Measurements from ENCODE around the gene SFN. TPM values are rescaled to one million over a fixed set of nuclear protein-coding genes. Genes with fewer than 3 reads are reported as not detected.

SFN gene
- total RNA-seq, 2 donors from 2014 or later: 1.9 to 3.8 TPM

- no peak for TF ChIP-seq CTCF (IDR thresholded peaks at IDR 0.05)
- no peak for DNase-seq (ENCODE audit: low spot score)
- no peaks in the 10 kb centered on the region for H3K27me3 ChIP-seq (replicated peaks; ENCODE audit: insufficient read depth)
- H3K9me3 ChIP-seq: no peaks in the 10 kb centered on the region
- ATAC-seq (ENCODE audit: insufficient number of reproducible peaks, low FRiP score, low read depth): no peak
- no peak overlapping the region for H3K4me3 ChIP-seq
- H3K4me1 ChIP-seq (ENCODE audit: control insufficient read depth in 1 of 2, low read depth in 2 of 2): no peaks in the 10 kb centered on the region
- H3K27ac ChIP-seq: no peak overlapping the region
- peaks cover 26% of the 10 kb centered on the region for H3K36me3 ChIP-seq
Measured at GRCh38 chr1:26852701-26853100, 10.2 kb upstream of the SFN start.

DNA sequence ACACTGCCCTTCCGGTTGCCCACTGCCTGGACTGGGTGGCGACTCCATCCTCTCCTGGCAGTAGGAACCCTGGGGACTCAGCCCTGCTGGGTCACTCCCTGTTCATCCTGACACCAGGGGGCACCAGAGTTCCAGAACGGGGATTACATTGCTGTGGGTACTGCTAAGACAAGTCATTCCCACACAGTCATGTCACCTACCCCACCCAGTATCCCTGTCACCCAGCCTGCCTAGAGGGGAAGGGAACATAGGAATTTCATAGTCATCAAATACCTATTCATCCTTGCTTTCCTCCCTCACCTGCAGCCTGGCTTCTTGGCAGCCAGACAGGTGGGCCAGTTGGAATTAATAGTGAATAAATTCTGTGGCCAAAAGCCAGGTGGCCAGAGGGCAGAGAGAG, 9.8 kb upstream of the SFN start:
- ATAC-seq (ENCODE audit: insufficient number of reproducible peaks, low FRiP score, low read depth) (peak; percentile 87), DNase-seq (ENCODE audit: low spot score) (peak; percentile 83)
- peaks cover 23% of the 10 kb centered on the region for H3K36me3 ChIP-seq
- no peaks in the 10 kb centered on the region for H3K27me3 ChIP-seq (replicated peaks; ENCODE audit: insufficient read depth)
- TF ChIP-seq CTCF (IDR thresholded peaks at IDR 0.05): peak; percentile 86
- H3K4me3 ChIP-seq: no peak overlapping the region
- no peaks in the 10 kb centered on the region for H3K4me1 ChIP-seq (ENCODE audit: control insufficient read depth in 1 of 2, low read depth in 2 of 2)
- no peaks in the 10 kb centered on the region for H3K9me3 ChIP-seq
- no peak overlapping the region for H3K27ac ChIP-seq

DNA sequence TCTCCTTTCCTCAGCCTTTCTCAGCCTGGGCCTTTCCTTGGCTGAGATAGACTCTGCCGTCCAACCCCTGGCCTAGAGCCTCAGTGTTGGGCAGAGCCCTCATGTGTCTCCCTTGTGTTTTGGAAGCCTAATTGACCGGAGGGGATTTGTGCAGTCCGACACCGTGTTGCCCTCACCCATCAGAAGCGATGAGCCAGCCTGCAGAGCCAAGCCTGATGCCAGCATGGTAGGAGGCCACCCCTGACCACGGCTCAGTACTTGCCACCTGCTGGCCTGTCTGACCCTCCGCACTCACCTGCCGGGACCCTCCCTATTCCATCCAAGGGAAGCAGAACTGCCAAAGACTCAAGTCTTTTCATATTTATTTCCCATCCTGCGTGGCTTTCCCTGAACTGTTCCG, 9.3 kb upstream of the SFN start:
- ATAC-seq (ENCODE audit: insufficient number of reproducible peaks, low FRiP score, low read depth) (peak; percentile 7), DNase-seq (ENCODE audit: low spot score) (no peak)
- Histone ChIP-seq H3K36me3 (peaks cover 23% of the 10 kb centered on the region), H3K4me1 (ENCODE audit: control insufficient read depth in 1 of 2, low read depth in 2 of 2) (no peaks in the 10 kb centered on the region), H3K27me3 (replicated peaks; ENCODE audit: insufficient read depth) (no peaks in the 10 kb centered on the region), H3K27ac (no peak overlapping the region), H3K4me3 (no peak overlapping the region), H3K9me3 (no peaks in the 10 kb centered on the region)
- TF ChIP-seq CTCF (IDR thresholded peaks at IDR 0.05): no peak

GRCh38 chr1:26854906-26855305, 8.0 kb upstream of the SFN start:
- no peaks in the 10 kb centered on the region for H3K27me3 ChIP-seq (replicated peaks; ENCODE audit: insufficient read depth)
- H3K36me3 ChIP-seq: peaks cover 23% of the 10 kb centered on the region
- no peaks in the 10 kb centered on the region for H3K4me1 ChIP-seq (ENCODE audit: control insufficient read depth in 1 of 2, low read depth in 2 of 2)
- ATAC-seq (ENCODE audit: insufficient number of reproducible peaks, low FRiP score, low read depth) (no peak), DNase-seq (ENCODE audit: low spot score) (no peak)
- no peak overlapping the region for H3K4me3 ChIP-seq
- H3K27ac ChIP-seq: no peak overlapping the region
- no peak for TF ChIP-seq CTCF (IDR thresholded peaks at IDR 0.05)
- H3K9me3 ChIP-seq: no peaks in the 10 kb centered on the region

DNA sequence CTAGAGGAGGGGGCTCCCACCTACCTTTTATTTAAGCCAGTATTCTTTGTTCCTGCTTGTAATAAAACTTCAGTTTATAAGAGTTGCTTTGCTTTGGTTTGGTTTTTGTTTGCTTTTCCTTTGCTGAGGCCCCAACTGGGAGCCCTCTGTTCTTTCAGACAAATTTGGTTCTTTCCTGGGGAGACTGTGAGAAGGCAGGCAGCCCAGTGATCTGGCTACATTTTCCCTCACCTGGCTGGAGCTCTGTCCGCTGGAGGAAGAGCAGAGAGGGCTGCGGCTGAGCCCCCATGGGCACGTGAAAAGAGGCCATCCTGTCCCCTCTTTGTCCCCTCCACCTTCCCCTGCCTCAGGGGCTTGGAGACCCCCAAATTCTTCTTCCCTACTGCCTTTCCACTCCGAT, 7.3 kb upstream of the SFN start:
- no peak overlapping the region for H3K4me3 ChIP-seq
- ATAC-seq (ENCODE audit: insufficient number of reproducible peaks, low FRiP score, low read depth): no peak
- H3K27ac ChIP-seq: no peak overlapping the region
- H3K4me1 ChIP-seq (ENCODE audit: control insufficient read depth in 1 of 2, low read depth in 2 of 2): no peaks in the 10 kb centered on the region
- DNase-seq (ENCODE audit: low spot score): no peak
- no peaks in the 10 kb centered on the region for H3K9me3 ChIP-seq
- peaks cover 17% of the 10 kb centered on the region for H3K36me3 ChIP-seq
- H3K27me3 ChIP-seq (replicated peaks; ENCODE audit: insufficient read depth): no peaks in the 10 kb centered on the region
- TF ChIP-seq CTCF (IDR thresholded peaks at IDR 0.05): no peak
